ENCODE results near the gene CDH23. TPM values are rescaled to one million over a fixed set of nuclear protein-coding genes. Genes with fewer than 3 reads are reported as not detected.
A peak's percentile ranks its signal among the peaks of the same experiment; 100 is the strongest.

CDH23 gene
- polyA plus RNA-seq, 2 of the 4 experiments (the other 2 are of a cell fraction): 1.1 to 2.3 TPM

DNA sequence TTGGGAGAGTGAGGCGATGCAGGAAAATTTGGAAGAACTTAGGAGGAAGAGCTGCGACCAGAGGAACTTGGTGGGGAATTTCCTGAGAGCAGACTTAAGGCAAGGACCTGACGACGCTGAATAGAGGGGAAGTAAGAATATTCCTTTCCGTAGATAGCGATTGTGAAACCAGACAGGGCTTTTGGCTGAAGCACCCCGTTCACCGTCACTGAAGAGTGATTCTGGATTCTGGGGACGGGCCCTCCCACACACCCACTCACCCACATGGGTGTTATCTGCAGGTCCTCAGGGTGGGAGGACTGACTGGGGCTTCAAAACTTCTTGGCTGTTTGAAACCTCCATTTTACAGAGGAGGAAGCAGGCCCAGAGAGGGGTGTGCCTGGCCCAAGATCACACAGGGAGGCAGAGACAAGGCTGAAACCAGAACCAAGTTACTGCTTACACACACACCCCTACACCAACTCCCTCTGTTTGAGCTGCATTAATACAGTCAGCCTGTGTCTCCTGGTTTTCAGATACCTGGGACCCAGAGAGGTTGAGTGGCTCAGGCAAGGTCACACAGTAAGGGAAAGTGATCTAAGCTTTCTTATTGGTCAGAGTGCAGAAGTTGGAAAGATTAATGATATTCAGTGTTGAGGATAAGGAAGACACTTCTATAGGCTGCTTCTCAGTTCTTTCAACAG is 37.2 kb upstream of the CDH23 start:
- WGBS (ENCODE audit: missing lambda C conversion rate): 76% methylated on average over 9 of the region's 9 CpGs
- no peak for FAIRE-seq
- TF ChIP-seq ZFP36 (IDR thresholded peaks at IDR 0.05; ENCODE audit: borderline replicate concordance, partially characterized antibody) (peak; percentile 8), CBX2 (IDR thresholded peaks at IDR 0.05; ENCODE audit: borderline replicate concordance, low read depth) (no peak)
- H3K4me3 ChIP-seq: no peak overlapping the region
- ChIA-PET POLR2A (no interaction called here), CTCF (interaction anchor here (0.6 to 47.4 kb wide), 7 partner anchors 11 to 353 kb away, joined by 3 to 977 read pairs (median 5); partner anchors contain the start of gene SLC29A3)
- no peak for ATAC-seq
- H3K9me3 ChIP-seq: no peaks in the 10 kb centered on the region
- H3K4me1 ChIP-seq: peaks cover 8% of the 10 kb centered on the region
- no peak for DNase-seq (ENCODE audit: low read depth in 1 of 2, low spot score in 1 of 2)
- no peak overlapping the region for H3K27ac ChIP-seq
- H3K4me2 ChIP-seq: no peak overlapping the region

- peaks cover 17% of the 10 kb centered on the region for H3K4me1 ChIP-seq
- no peak for DNase-seq (ENCODE audit: low read depth in 1 of 2, low spot score in 1 of 2)
- no peak for ATAC-seq
- 62% methylated on average over 2 of the region's 2 CpGs for WGBS (ENCODE audit: missing lambda C conversion rate)
- H3K27ac ChIP-seq: no peak overlapping the region
- TF ChIP-seq KDM5A (IDR thresholded peaks at IDR 0.05): no peak
- no peak for TF ChIP-seq MYC (IDR thresholded peaks at IDR 0.05; ENCODE audit: borderline replicate concordance, low read length)
- TF ChIP-seq PHF8 (IDR thresholded peaks at IDR 0.05; ENCODE audit: borderline replicate concordance, low read depth): no peak
- TF ChIP-seq, protein P1, sequence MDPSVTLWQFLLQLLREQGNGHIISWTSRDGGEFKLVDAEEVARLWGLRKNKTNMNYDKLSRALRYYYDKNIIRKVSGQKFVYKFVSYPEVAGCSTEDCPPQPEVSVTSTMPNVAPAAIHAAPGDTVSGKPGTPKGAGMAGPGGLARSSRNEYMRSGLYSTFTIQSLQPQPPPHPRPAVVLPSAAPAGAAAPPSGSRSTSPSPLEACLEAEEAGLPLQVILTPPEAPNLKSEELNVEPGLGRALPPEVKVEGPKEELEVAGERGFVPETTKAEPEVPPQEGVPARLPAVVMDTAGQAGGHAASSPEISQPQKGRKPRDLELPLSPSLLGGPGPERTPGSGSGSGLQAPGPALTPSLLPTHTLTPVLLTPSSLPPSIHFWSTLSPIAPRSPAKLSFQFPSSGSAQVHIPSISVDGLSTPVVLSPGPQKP (IDR thresholded peaks at IDR 0.05; ENCODE audit: low read depth, low read length): no peak
- TF ChIP-seq TFCP2L1 (CRISPR knock-in tag; IDR thresholded peaks at IDR 0.05): no peak
- TF ChIP-seq RAD21 (conservative IDR thresholded peaks at IDR 0.05 in 1 of 2, IDR thresholded peaks at IDR 0.05 in 1 of 2): no peak
- TF ChIP-seq, protein P2, sequence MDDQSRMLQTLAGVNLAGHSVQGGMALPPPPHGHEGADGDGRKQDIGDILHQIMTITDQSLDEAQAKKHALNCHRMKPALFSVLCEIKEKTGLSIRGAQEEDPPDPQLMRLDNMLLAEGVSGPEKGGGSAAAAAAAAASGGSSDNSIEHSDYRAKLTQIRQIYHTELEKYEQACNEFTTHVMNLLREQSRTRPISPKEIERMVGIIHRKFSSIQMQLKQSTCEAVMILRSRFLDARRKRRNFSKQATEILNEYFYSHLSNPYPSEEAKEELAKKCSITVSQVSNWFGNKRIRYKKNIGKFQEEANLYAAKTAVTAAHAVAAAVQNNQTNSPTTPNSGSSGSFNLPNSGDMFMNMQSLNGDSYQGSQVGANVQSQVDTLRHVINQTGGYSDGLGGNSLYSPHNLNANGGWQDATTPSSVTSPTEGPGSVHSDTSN (IDR thresholded peaks at IDR 0.05): no peak
- ChIA-PET CTCF (interaction anchor here (1.2 to 47.4 kb wide), 4 partner anchors 15 to 75 kb away, joined by 3 to 977 read pairs (median 20); partner anchors contain the start of gene SLC29A3), POLR2A (no interaction called here)
- no peaks in the 10 kb centered on the region for H3K9me3 ChIP-seq
- no peak overlapping the region for H3K4me3 ChIP-seq
- no peak for FAIRE-seq
- no peak overlapping the region for H3K4me2 ChIP-seq
Observed at GRCh38 chr10:71360735-71361134, 36.0 kb upstream of the CDH23 start.

DNA sequence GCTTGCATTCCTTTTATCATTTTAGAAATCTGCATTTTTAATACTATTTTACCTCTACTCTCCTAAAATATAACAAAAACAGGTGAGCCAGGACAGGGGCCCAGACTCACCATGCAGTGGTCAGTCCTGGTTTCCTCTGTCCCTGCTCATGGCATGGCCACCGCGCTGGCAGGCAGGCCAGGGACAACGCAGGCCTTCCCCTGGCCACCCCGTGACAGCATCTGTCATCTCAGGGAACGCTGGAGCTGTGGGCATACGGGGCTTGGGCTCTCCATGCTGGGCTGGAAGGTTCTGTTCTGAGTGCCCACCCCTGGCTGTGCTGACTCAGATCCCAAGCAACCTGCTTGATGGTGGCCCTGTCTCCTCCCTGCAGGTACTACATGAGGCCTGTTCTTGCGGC is 35.1 kb upstream of the CDH23 start:
- DNase-seq (ENCODE audit: low read depth in 1 of 2, low spot score in 1 of 2): no peak
- no peak for TF ChIP-seq BHLHE40 (IDR thresholded peaks at IDR 0.05; ENCODE audit: low read depth, low read length)
- no peak for TF ChIP-seq SREBF2 (IDR thresholded peaks at IDR 0.05)
- TF ChIP-seq KDM5A (IDR thresholded peaks at IDR 0.05): no peak
- TF ChIP-seq HMGXB4 (CRISPR knock-in tag; IDR thresholded peaks at IDR 0.05; ENCODE audit: borderline replicate concordance): no peak
- no peak for TF ChIP-seq RCOR1 (IDR thresholded peaks at IDR 0.05; ENCODE audit: low read depth, low read length)
- TF ChIP-seq HDAC2 (IDR thresholded peaks at IDR 0.05): no peak
- no peak for TF ChIP-seq POLR2AphosphoS2 (conservative IDR thresholded peaks at IDR 0.05; ENCODE audit: low read length)
- TF ChIP-seq CEBPB (IDR thresholded peaks at IDR 0.05): no peak
- TF ChIP-seq RARB (CRISPR knock-in tag; IDR thresholded peaks at IDR 0.05): no peak
- no peak for TF ChIP-seq RNF2 (IDR thresholded peaks at IDR 0.05; ENCODE audit: borderline replicate concordance, low read depth)
- TF ChIP-seq POLR2A (IDR thresholded peaks at IDR 0.05; ENCODE audit: low read length): no peak
- TF ChIP-seq, protein P3, sequence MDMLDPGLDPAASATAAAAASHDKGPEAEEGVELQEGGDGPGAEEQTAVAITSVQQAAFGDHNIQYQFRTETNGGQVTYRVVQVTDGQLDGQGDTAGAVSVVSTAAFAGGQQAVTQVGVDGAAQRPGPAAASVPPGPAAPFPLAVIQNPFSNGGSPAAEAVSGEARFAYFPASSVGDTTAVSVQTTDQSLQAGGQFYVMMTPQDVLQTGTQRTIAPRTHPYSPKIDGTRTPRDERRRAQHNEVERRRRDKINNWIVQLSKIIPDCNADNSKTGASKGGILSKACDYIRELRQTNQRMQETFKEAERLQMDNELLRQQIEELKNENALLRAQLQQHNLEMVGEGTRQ (IDR thresholded peaks at IDR 0.05): no peak
- TF ChIP-seq HES2 (IDR thresholded peaks at IDR 0.05): no peak
- no peak for TF ChIP-seq E2F6 (IDR thresholded peaks at IDR 0.05; ENCODE audit: borderline replicate concordance, low read depth)
- TF ChIP-seq MAX (IDR thresholded peaks at IDR 0.05): no peak
- POLR2A ChIA-PET: no interaction called here
- Histone ChIP-seq H3K9me3 (no peaks in the 10 kb centered on the region), H3K4me1 (peaks cover 17% of the 10 kb centered on the region), H3K4me3 (no peak overlapping the region), H3K4me2 (no peak overlapping the region), H3K27ac (no peak overlapping the region)
- FAIRE-seq: no peak
- WGBS (ENCODE audit: missing lambda C conversion rate): 95% methylated on average over 4 of the region's 7 CpGs
- no peak for ATAC-seq
- CTCF ChIA-PET: interaction anchor here (1.0 to 47.4 kb wide), 6 partner anchors 10 to 248 kb away, joined by 3 to 977 read pairs (median 15); partner anchors contain the start of gene SLC29A3

All from A549 (cell line).